GM23338 (cell line): ENCODE results near the gene SERPINB6. TPM values are rescaled to one million over a fixed set of nuclear protein-coding genes. Genes with fewer than 3 reads are reported as not detected.

Experiments used
- ATAC-seq: fragments of 200-7000 bp; cut with Tn5 transposase; 3 replicates; pipeline ENCODE4 v1.9.1; 2020
- DNase-seq: peaks from one replicate; pipeline ENCODE4 v3.0.0-alpha.2; 2015; ENCODE audit warnings: low spot score
- H2AFZ ChIP-seq: fragments of 200-600 bp; sonication (generic); 2 replicates; pipeline ENCODE4 v1.8.0; 2016; ENCODE audit warnings: antibody characterized with exemption, mild to moderate bottlenecking, moderate library complexity
- H3F3A ChIP-seq: fragments of 200-600 bp; sonication (generic); replicated peaks from 2 replicates; pipeline ENCODE4 v1.8.0; 2017; ENCODE audit warnings: antibody characterized with exemption, mixed run types, low read depth
- H3K27ac ChIP-seq: fragments of 200-600 bp; sonication (generic); 2 replicates; pipeline ENCODE4 v1.6.1; 2016; ENCODE audit warnings: low read depth
- H3K27me3 ChIP-seq: fragments of 200-600 bp; sonication (generic); 2 replicates; pipeline ENCODE4 v1.8.0; 2016; ENCODE audit warnings: mild to moderate bottlenecking, mixed run types, moderate library complexity; ENCODE audit not compliant: insufficient read depth
- H3K36me3 ChIP-seq: fragments of 200-600 bp; sonication (generic); 2 replicates; pipeline ENCODE4 v1.8.0; 2016; ENCODE audit warnings: mild to moderate bottlenecking; ENCODE audit not compliant: insufficient read depth
- H3K4me1 ChIP-seq: fragments of 200-600 bp; sonication (generic); 2 replicates; pipeline ENCODE4 v1.8.0; 2016; ENCODE audit warnings: mild to moderate bottlenecking, moderate library complexity; ENCODE audit not compliant: insufficient read depth
- H3K4me2 ChIP-seq: fragments of 200-600 bp; sonication (generic); 2 replicates; pipeline ENCODE4 v1.7.1; 2017; ENCODE audit warnings: mixed run types
- H3K4me3 ChIP-seq: fragments of 200-600 bp; sonication (generic); 2 replicates; pipeline ENCODE4 v1.6.1; 2016; ENCODE audit warnings: mixed run types
- H3K79me2 ChIP-seq: fragments of 200-600 bp; sonication (generic); replicated peaks from 2 replicates; pipeline ENCODE4 v1.8.0; 2017; ENCODE audit warnings: mild to moderate bottlenecking; ENCODE audit not compliant: insufficient read depth
- H3K9me2 ChIP-seq: fragments of 200-600 bp; sonication (generic); 2 replicates; pipeline ENCODE4 v1.8.0; 2017; ENCODE audit not compliant: insufficient read depth
- H4K20me1 ChIP-seq: fragments of 200-600 bp; sonication (generic); replicated peaks from 2 replicates; pipeline ENCODE4 v1.8.0; 2017; ENCODE audit warnings: mild to moderate bottlenecking; ENCODE audit not compliant: insufficient read depth
- H3K27ac Mint-ChIP-seq: 2 replicates; pipeline ENCODE4 v1.8.0; 2020; ENCODE audit warnings: inconsistent platforms, mild to moderate bottlenecking, moderate library complexity, mixed read lengths
- H3K27me3 Mint-ChIP-seq: 3 replicates; pipeline ENCODE4 v1.8.0; 2022; ENCODE audit warnings: low read depth, mild to moderate bottlenecking, moderate library complexity, mixed read lengths, inconsistent platforms; ENCODE audit not compliant: insufficient read depth, poor library complexity
- H3K36me3 Mint-ChIP-seq: 3 replicates; pipeline ENCODE4 v1.8.0; 2021; ENCODE audit warnings: low read depth, mild to moderate bottlenecking, inconsistent platforms, moderate library complexity, mixed read lengths
- H3K4me1 Mint-ChIP-seq: 3 replicates; pipeline ENCODE4 v1.8.0; 2020; ENCODE audit warnings: mild to moderate bottlenecking, inconsistent platforms, mixed read lengths
- H3K4me3 Mint-ChIP-seq: 3 replicates; pipeline ENCODE4 v1.8.0; 2021; ENCODE audit warnings: moderate library complexity, mild to moderate bottlenecking, inconsistent platforms, mixed read lengths
- H3K9me3 Mint-ChIP-seq: 3 replicates; pipeline ENCODE4 v1.8.0; 2020; ENCODE audit warnings: moderate library complexity, mild to moderate bottlenecking, inconsistent platforms, mixed read lengths
- CREB1 ChIP-seq: fragments of 250-450 bp; sonication (Bioruptor Pico); IDR thresholded peaks from 2 replicates; pipeline ENCODE4 v1.5.0; 2020; ENCODE audit warnings: low read depth, mild to moderate bottlenecking, moderate library complexity
- CTCF ChIP-seq, 2 experiments: fragments of 200-600 bp in 1 of 2; sonication (generic) in 1 of 2; conservative IDR thresholded peaks; 2 replicates each; pipeline versions ENCODE4 v1.5.1 to v1.6.1; 2016 to 2017; ENCODE audit warnings: antibody characterized with exemption in 2 of 2, low read depth in 2 of 2, mild to moderate bottlenecking in 2 of 2, moderate library complexity in 1 of 2
- EZH2 ChIP-seq: fragments of 200-600 bp; sonication (generic); IDR thresholded peaks from one replicate; pipeline ENCODE4 v1.8.0; 2017; ENCODE audit warnings: antibody characterized with exemption, mild to moderate bottlenecking, low read depth; ENCODE audit not compliant: unreplicated experiment
- EZH2phosphoT487 ChIP-seq: fragments of 200-600 bp; sonication (generic); IDR thresholded peaks from one replicate; pipeline ENCODE4 v1.8.1; 2018; ENCODE audit warnings: antibody characterized with exemption; ENCODE audit not compliant: unreplicated experiment
- JUNB ChIP-seq: IDR thresholded peaks from one replicate; pipeline ENCODE4 v1.6.1; 2016; ENCODE audit warnings: antibody characterized with exemption; ENCODE audit not compliant: unreplicated experiment
- NANOG ChIP-seq: IDR thresholded peaks from 2 replicates; pipeline ENCODE4 v1.6.1; 2016; ENCODE audit warnings: antibody characterized with exemption, borderline replicate concordance
- POLR2AphosphoS5 ChIP-seq: IDR thresholded peaks from 2 replicates; pipeline ENCODE4 v1.6.1; 2016; ENCODE audit warnings: antibody characterized with exemption, low read depth
- REST ChIP-seq: IDR thresholded peaks from one replicate; pipeline ENCODE4 v1.6.1; 2018; ENCODE audit warnings: antibody characterized with exemption; ENCODE audit not compliant: unreplicated experiment
- STAT1 ChIP-seq: IDR thresholded peaks from one replicate; pipeline ENCODE4 v1.6.1; 2016; ENCODE audit warnings: antibody characterized with exemption; ENCODE audit not compliant: unreplicated experiment
- ZNF114 ChIP-seq: fragments of 250-450 bp; sonication (Bioruptor Pico); IDR thresholded peaks from 2 replicates; pipeline ENCODE4 v1.5.0; 2020; ENCODE audit warnings: mild to moderate bottlenecking, moderate library complexity
- ZNF331 ChIP-seq: fragments of 250-450 bp; sonication (Bioruptor Pico); IDR thresholded peaks from 2 replicates; pipeline ENCODE4 v1.5.0; 2020; ENCODE audit warnings: low read depth, mild to moderate bottlenecking, moderate library complexity
- ZNF462 ChIP-seq: fragments of 250-450 bp; sonication (Bioruptor Pico); IDR thresholded peaks from 2 replicates; pipeline ENCODE4 v1.5.0; 2020; ENCODE audit warnings: mild to moderate bottlenecking, moderate library complexity
- polyA plus RNA-seq: library from polyadenylated mRNA; unstranded; fragments of >200 nt; fragmentation: Nextera tagmentation; extraction: Ambion mirVana; gene quantifications from 2 replicates; pipeline ENCODE4 v1.2.1, GENCODE V29; 2016
- total RNA-seq: library from RNA; depleted of rRNA; stranded (reverse); fragments of >200 nt; shearing (Covaris generic); gene quantifications from 2 replicates; pipeline ENCODE4 v1.2.3, GENCODE V29; 2014
- TF ChIP-seq, protein P1 (sequence below): IDR thresholded peaks from 2 replicates; pipeline ENCODE4 v1.6.1; 2016; ENCODE audit warnings: antibody characterized with exemption

The SERPINB6 gene
- total and polyA plus RNA-seq, 2 experiments from 2014 or later = 25.9 to 38.5 TPM

GRCh38 chr6:2949121-2949520 lies 22.2 kb downstream of the SERPINB6 start:
- Histone ChIP-seq H3F3A (peaks cover 9% of the 10 kb centered on the region), H3K4me3 (no peak overlapping the region), H3K27ac (0 out of 2 replicates have a peak overlapping the region, but pooled peaks have one; percentile 39), H3K4me2 (no peak overlapping the region), H4K20me1 (no peaks in the 10 kb centered on the region), H3K4me1 (peaks cover 14% of the 10 kb centered on the region; the same call in 1 of the 2 replicates), H3K27me3 (no peaks in the 10 kb centered on the region), H2AFZ (no peak overlapping the region), H3K9me2 (no peaks in the 10 kb centered on the region), H3K36me3 (no peaks in the 10 kb centered on the region), H3K79me2 (no peaks in the 10 kb centered on the region)
- Mint-ChIP-seq H3K4me3 (no peak overlapping the region), H3K36me3 (peaks cover 12% of the 10 kb centered on the region), H3K27ac (no peak overlapping the region), H3K9me3 (no peaks in the 10 kb centered on the region), H3K27me3 (peaks cover 12% of the 10 kb centered on the region), H3K4me1 (peaks cover 27% of the 10 kb centered on the region)
- TF ChIP-seq JUNB (no peak), EZH2 (no peak), STAT1 (no peak), NANOG (no peak), CREB1 (CRISPR knock-in tag) (no peak), ZNF462 (CRISPR knock-in tag) (no peak), CTCF (conservative IDR thresholded peaks at IDR 0.05; ENCODE audit: low read depth in 2 of 2) (no peak), ZNF331 (CRISPR knock-in tag) (no peak), REST (no peak), ZNF114 (no peak), POLR2AphosphoS5 (no peak), EZH2phosphoT487 (no peak)
- TF ChIP-seq, protein P1, sequence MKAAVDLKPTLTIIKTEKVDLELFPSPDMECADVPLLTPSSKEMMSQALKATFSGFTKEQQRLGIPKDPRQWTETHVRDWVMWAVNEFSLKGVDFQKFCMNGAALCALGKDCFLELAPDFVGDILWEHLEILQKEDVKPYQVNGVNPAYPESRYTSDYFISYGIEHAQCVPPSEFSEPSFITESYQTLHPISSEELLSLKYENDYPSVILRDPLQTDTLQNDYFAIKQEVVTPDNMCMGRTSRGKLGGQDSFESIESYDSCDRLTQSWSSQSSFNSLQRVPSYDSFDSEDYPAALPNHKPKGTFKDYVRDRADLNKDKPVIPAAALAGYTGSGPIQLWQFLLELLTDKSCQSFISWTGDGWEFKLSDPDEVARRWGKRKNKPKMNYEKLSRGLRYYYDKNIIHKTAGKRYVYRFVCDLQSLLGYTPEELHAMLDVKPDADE = no peak
- no peak for DNase-seq
- no peak for ATAC-seq
